ENCODE data around the gene WNT16.
"Not testable (repeated sequence)": the region's sequence is repeated elsewhere in the genome, so short reads cannot be mapped to it uniquely, and the experiment has no call there.

WNT16 gene

GRCh38 chr7:121328508-121329190, at the start of gene WNT16:
WNT16 (plus strand) TSS chr7:121329000; CDS start chr7:121329293, 293 bp downstream.
- DNase-seq = no peak

- DNase-seq = no peak
Observed at GRCh38 chr7:121279060-121279620, 49.7 kb upstream of the WNT16 start.

GRCh38 chr7:121279822-121280221, 49.0 kb upstream of the WNT16 start:
- DNase-seq = no peak

GRCh38 chr7:121280656-121281055, 48.1 kb upstream of the WNT16 start:
- DNase-seq = no peak

GRCh38 chr7:121282129-121282528, 46.7 kb upstream of the WNT16 start:
- no peak for DNase-seq

GRCh38 chr7:121285066-121285667, 43.6 kb upstream of the WNT16 start:
- no peak for DNase-seq

- no peak for DNase-seq
Observed at GRCh38 chr7:121286186-121286585, 42.6 kb upstream of the WNT16 start.

- no peak for DNase-seq
Observed at GRCh38 chr7:121286742-121287734, 41.8 kb upstream of the WNT16 start.

GRCh38 chr7:121288894-121289293, 39.9 kb upstream of the WNT16 start:
- no peak for DNase-seq

- not testable (repeated sequence) for DNase-seq
Observed at GRCh38 chr7:121289930-121290329, 38.9 kb upstream of the WNT16 start.

- DNase-seq = no peak
Observed at GRCh38 chr7:121294448-121294992, 34.3 kb upstream of the WNT16 start.

- no peak for DNase-seq
Observed at GRCh38 chr7:121297843-121298242, 31.0 kb upstream of the WNT16 start.

GRCh38 chr7:121298831-121299239, 30.0 kb upstream of the WNT16 start:
- DNase-seq = no peak

GRCh38 chr7:121300685-121301420, 27.9 kb upstream of the WNT16 start:
- DNase-seq = no peak

GRCh38 chr7:121301446-121302213, 27.2 kb upstream of the WNT16 start:
- no peak for DNase-seq

GRCh38 chr7:121302214-121302745, 26.5 kb upstream of the WNT16 start:
- no peak for DNase-seq

- no peak for DNase-seq
Observed at GRCh38 chr7:121303422-121304101, 25.2 kb upstream of the WNT16 start.

GRCh38 chr7:121304102-121304658, 24.6 kb upstream of the WNT16 start:
- no peak for DNase-seq

- DNase-seq = no peak
Observed at GRCh38 chr7:121305109-121305508, 23.7 kb upstream of the WNT16 start.

GRCh38 chr7:121306565-121306964, 22.2 kb upstream of the WNT16 start:
- no peak for DNase-seq
